Peyer's patch (tissue), 4 donors: ENCODE data around the gene ZNF628.
"Not testable (repeated sequence)": the region's sequence is repeated elsewhere in the genome, so short reads cannot be mapped to it uniquely, and the experiment has no call there.

Experiments
- CTCF ChIP-seq, 6 experiments: fragments of 450-650 bp in 4 of 6; fragments of 200-600 bp in 2 of 6; sonication (generic) in 1 of 6; IDR thresholded peaks; one replicate each; pipeline ENCODE4 v1.5.1; 2017 to 2019; ENCODE audit warnings: antibody characterized with exemption in 6 of 6, mild to moderate bottlenecking in 3 of 6, moderate library complexity in 1 of 6
- POLR2A ChIP-seq, 2 donors: fragments of 450-650 bp; IDR thresholded peaks; one replicate each; pipeline ENCODE4 v1.5.1; 2017; ENCODE audit warnings: antibody characterized with exemption in 2 of 2, mild to moderate bottlenecking in 2 of 2, moderate library complexity in 2 of 2

GRCh38 chr19:55496820-55497219 lies 20.4 kb downstream of the ZNF628 start:
- TF ChIP-seq CTCF, POLR2A (IDR thresholded peaks at IDR 0.05): not testable (repeated sequence)
